Measurements from ENCODE around the gene WDR72.
A peak's percentile ranks its signal among the peaks of the same experiment; 100 is the strongest.

WDR72 gene

GRCh38 chr15:53527996-53528395, 231.5 kb downstream of the WDR72 start:
- no peak for DNase-seq

- no peak for DNase-seq
Measured at GRCh38 chr15:53525894-53526293, 233.6 kb downstream of the WDR72 start.

GRCh38 chr15:53522991-53523390, 236.5 kb downstream of the WDR72 start:
- peak; percentile 70 for DNase-seq

GRCh38 chr15:53520996-53521395, 238.5 kb downstream of the WDR72 start:
- no peak for DNase-seq

GRCh38 chr15:53513431-53513830, 246.0 kb downstream of the WDR72 start:
- no peak for DNase-seq

GRCh38 chr15:53512029-53512428, 247.4 kb downstream of the WDR72 start:
- no peak for DNase-seq

GRCh38 chr15:53511175-53511574, 248.3 kb downstream of the WDR72 start:
- no peak for DNase-seq

- DNase-seq: no peak
Measured at GRCh38 chr15:53506370-53506769, 253.1 kb downstream of the WDR72 start.

- no peak for DNase-seq
Measured at GRCh38 chr15:53498996-53499395, 260.5 kb downstream of the WDR72 start.

GRCh38 chr15:53490341-53490740, 269.1 kb downstream of the WDR72 start:
- DNase-seq: no peak

GRCh38 chr15:53482055-53482454, 277.4 kb downstream of the WDR72 start:
- DNase-seq: no peak

- no peak for DNase-seq
Measured at GRCh38 chr15:53477981-53478766, 281.3 kb downstream of the WDR72 start.

GRCh38 chr15:53473886-53474285, 285.6 kb downstream of the WDR72 start:
- no peak for DNase-seq

GRCh38 chr15:53473435-53473834, 286.0 kb downstream of the WDR72 start:
- DNase-seq: no peak

- no peak for DNase-seq
Measured at GRCh38 chr15:53472883-53473282, 286.6 kb downstream of the WDR72 start.

GRCh38 chr15:53472210-53472609, 287.3 kb downstream of the WDR72 start:
- no peak for DNase-seq

GRCh38 chr15:53470743-53471142, 288.7 kb downstream of the WDR72 start:
- DNase-seq: no peak

GRCh38 chr15:53469422-53469821, 290.0 kb downstream of the WDR72 start:
- no peak for DNase-seq
